ENCODE results near the gene SCAMP4.

GRCh38 chr19:1932395-1932794 lies 27.2 kb downstream of the SCAMP4 start:
- TF ChIP-seq, protein P1, sequence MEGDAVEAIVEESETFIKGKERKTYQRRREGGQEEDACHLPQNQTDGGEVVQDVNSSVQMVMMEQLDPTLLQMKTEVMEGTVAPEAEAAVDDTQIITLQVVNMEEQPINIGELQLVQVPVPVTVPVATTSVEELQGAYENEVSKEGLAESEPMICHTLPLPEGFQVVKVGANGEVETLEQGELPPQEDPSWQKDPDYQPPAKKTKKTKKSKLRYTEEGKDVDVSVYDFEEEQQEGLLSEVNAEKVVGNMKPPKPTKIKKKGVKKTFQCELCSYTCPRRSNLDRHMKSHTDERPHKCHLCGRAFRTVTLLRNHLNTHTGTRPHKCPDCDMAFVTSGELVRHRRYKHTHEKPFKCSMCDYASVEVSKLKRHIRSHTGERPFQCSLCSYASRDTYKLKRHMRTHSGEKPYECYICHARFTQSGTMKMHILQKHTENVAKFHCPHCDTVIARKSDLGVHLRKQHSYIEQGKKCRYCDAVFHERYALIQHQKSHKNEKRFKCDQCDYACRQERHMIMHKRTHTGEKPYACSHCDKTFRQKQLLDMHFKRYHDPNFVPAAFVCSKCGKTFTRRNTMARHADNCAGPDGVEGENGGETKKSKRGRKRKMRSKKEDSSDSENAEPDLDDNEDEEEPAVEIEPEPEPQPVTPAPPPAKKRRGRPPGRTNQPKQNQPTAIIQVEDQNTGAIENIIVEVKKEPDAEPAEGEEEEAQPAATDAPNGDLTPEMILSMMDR (IDR thresholded peaks at IDR 0.05; ENCODE audit: poor library complexity, severe bottlenecking): no peak
- TF ChIP-seq TAF1 (IDR thresholded peaks at IDR 0.05; ENCODE audit: low read depth) (no peak), POLR2AphosphoS5 (IDR thresholded peaks at IDR 0.05) (no peak)
